Stimulated activated CD8-positive, alpha-beta memory T cell treated with anti-CD3 and anti-CD28 coated beads, Interleukin-7, amount 100 ng/mL, for 4 hours (primary cell): ENCODE results near the gene GPR18.
"Not testable (repeated sequence)": the region's sequence is repeated elsewhere in the genome, so short reads cannot be mapped to it uniquely, and the experiment has no call there.

Source experiments
- DNase-seq, 2 donors: peaks; one replicate each; pipeline ENCODE4 v3.0.0-alpha.2; 2020; ENCODE audit warnings: low read depth in 2 of 2

Gene GPR18

GRCh38 chr13:99228737-99229691 is 29.2 kb downstream of the GPR18 start:
- DNase-seq, result no peak

GRCh38 chr13:99227909-99228688 is 30.1 kb downstream of the GPR18 start:
- no peak for DNase-seq

GRCh38 chr13:99227331-99227900 is 30.8 kb downstream of the GPR18 start:
- DNase-seq, result no peak

GRCh38 chr13:99226513-99226912 is 31.7 kb downstream of the GPR18 start:
- DNase-seq, result no peak

DNA sequence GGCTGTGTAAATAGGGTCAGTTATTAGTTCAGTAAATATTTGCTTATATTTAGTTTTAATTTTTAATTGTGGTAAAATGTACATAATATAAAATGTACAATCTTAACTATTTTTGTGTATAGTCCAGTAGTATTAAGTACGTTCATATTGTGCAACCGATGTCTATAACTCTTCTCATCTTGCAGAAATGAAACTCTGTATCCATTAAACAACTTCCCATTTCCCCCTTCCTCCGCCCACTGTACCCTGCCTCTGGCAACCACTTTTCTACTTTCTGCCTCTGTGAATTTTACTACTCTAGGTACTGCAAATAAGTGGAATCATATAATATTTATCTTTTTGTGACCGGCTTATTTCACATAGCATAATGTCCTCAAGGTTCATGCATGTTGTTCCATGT is 33.1 kb downstream of the GPR18 start:
- no peak for DNase-seq

- DNase-seq, result no peak
Measured at GRCh38 chr13:99224021-99224420, 34.2 kb downstream of the GPR18 start.

DNA sequence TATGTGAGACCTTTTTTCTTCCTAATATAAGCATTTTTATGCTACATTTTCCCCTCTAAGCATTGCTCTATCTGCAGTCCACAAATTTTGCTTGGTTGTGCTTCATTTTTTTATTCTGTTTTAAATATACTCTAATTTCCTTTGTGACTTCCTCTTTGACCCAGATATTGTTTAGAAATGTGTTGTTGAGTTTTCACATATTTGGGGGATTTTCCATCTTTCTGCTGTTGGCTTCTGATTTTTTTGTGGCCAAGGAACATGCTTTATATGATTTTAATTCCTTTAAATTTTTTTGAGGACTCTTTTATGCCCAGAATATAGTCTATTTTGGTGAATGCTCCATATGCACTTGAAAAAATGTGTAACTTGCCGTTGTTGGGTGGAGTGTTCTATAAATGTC is 34.6 kb downstream of the GPR18 start:
- DNase-seq, result no peak

DNA sequence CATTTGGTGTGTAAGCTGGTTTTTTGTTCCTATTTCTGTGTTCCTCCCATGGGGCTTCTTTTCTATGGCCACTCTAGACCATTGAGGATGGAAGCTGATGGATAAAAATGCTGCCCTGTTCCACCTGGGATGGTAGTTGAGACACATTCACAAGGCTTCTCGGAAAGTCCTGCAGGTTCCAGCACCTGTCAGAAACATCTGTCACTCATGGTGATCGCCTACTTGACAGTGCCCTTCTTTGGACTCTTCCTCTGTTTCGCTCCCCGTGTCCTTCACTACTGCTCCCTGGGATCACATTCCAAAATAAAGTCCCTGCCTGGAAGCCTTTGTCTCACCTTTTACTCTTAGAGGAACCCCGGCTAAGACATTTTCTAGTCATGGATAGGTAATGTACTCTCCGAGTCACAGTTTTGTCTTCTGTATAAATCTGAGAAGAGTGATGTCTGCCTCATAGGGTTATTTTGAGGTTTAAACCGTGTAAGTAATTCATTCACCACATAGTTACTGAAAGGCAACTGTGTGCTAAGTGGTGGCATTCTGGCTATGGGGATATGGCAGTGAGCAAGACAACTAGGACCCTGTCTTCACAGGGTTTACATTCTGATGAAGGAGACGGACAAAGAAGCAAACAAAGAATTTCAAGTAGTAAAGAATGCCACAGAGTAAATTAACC is 36.5 kb downstream of the GPR18 start:
- no peak for DNase-seq

DNA sequence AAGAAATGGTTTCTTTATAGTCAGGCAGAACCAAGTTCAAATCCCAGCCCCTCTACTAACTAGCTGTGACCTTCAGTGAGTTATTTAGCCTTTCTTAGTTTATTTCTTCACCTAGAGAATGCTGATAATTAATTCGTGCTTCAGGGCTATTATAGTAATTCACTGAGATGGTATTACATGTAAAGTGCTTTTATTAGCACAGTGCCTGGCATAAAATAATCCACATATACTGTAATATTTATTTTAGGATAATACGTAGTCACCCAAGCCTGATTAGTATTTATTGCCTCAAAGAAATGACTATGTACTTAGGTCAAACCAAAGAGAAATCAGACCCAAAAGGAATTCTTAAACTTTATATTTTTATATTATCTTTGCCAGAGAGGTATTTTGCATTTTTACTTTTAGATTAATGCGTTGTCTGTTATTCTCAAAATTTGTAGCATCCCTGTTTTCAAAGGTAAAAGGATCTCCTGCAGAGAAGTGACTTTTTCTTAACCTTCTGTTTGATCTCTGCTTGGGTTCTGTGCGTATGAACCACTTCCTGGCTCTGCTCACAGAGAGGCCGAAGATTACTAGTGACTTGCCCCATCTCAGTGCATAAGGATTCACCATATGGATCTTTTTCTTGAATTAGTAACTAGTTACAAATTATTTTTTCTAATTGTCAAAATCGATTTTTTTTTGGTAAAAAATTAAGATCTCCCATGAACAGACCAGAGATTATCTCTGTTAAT is 37.8 kb downstream of the GPR18 start:
- no peak for DNase-seq

GRCh38 chr13:99218969-99219368 is 39.2 kb downstream of the GPR18 start:
- DNase-seq, result peak; percentile 41 to 57

DNA sequence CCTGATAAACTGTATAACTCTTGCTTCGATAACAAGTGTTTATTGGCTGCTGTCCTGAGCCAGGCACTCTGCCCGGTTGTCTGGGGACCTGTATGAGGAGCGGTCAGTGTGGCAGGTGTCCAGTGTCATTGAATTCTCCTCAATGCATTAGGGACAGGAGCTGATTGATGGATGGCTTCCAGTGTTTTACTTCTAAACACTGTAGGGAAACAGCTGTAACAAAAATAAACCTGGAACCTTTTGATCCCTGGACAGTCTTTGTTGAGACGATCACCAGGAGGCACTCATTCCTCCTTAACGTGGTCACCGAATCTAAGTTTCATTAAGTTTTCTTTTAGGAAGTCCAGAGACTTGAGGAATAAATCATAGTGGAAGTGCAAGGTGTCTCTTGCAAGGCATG is 39.6 kb downstream of the GPR18 start:
- DNase-seq, result no peak

DNA sequence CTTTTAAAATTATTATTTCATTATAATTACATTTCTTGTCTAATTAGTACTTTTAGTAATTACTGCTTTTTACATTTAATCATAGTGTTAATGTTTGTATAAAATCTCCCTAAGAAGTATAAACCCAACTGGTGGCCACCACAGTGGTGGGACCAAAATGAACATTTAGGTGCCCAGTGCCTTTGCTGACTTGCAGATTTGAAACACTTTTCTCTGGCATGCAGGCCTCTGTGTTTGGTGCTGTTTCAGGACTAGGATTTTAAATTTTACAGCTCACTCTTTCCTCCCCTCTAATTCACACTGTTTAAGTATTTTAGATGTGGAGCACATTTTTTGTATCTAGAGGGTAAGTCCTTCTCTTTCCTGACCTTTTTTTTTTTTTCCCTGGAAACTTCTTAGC is 40.1 kb downstream of the GPR18 start:
- DNase-seq, result no peak

- DNase-seq, result peak in 1 of 2 donors; percentile 25
Measured at GRCh38 chr13:99217461-99218110, 40.6 kb downstream of the GPR18 start.

DNA sequence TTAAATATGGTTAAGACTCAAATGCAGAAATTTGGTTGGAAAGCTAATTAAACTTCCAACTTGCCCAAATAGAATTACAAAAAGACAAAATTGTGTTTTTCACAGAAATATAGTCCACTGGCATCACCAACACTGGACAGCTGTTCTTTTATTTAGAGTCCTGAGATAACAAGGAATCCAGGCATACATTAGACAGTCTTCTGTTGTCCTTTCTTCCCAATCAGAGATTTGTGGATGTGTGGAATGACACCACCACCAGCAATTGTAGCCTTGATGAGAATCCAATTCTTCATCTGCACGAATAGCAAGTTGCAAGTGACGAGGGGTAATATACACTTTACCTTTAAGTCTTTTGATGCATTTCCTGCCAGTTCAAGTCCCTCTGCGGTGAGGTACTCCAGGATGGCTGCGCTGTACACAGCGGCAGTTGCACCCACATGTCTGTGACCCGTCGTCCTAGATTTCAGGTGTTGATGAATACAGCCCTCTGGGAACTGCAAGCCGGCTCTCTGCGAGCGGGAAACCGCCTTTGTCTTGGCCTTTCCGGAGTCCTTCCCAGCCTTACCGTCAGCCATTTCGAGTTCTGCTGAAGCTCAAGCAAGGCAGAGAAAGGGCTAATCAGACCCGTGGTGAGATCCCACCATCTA is 42.9 kb downstream of the GPR18 start:
- peak in 1 of 2 donors; percentile 46 for DNase-seq

DNA sequence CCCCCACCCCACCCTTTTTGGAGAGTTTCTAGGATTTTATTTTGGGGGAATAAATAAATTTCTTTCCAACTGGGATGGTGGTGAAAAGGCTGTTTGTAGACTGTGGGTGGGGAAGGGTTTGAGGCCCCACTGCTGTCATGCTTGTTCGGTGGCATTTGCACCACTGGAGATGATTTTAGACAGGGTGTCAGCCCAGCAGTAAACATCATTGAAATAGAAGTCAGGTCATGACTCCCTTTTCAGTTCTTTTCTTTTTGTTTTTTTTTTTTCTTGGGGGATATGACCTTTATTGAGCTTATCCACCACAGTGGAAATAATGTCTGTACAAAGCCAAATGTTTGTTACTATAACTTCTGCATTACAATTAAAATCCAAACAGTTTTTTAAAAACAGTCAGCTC is 43.4 kb downstream of the GPR18 start:
- no peak for DNase-seq

GRCh38 chr13:99214232-99214631 is 43.9 kb downstream of the GPR18 start:
- peak; percentile 49 to 51 for DNase-seq

DNA sequence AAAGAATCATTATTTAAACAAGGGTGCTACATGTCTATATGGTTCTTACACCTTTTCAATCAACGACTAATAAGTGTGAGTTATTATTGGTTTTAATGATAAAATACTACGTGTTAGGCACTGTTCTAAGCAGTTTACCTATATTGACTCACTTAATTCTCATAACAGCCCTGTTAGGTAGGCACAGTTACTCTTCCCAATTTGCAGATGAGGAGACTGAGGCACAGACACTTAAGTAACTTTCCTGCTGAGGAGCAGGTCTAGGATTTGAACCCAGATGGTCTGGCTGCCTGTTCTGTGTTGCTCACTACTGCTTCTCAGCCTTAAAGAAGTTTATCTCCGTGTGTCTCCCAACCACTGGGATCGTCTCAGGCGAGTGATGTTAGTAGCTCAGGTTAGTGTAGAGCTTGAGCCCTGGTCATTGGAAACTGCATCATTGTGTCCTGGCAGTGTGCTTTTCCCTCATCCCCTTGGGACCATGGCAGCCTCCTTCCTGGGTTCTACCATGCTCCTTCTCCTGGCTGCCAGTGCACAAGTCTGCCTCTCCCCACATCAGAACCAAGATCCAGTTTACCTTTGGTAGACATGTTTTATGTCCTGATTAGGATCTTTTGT is 46.7 kb downstream of the GPR18 start:
- no peak for DNase-seq

- DNase-seq, result not testable (repeated sequence)
Measured at GRCh38 chr13:99210627-99211026, 47.6 kb downstream of the GPR18 start.

- no peak for DNase-seq
Measured at GRCh38 chr13:99208845-99209527, 49.2 kb downstream of the GPR18 start.
